GM12801 (cell line): ENCODE results near the gene DHX15.

ENCODE experiments used
- CTCF ChIP-seq: IDR thresholded peaks from one replicate; pipeline ENCODE4 v1.5.1; 2011; ENCODE audit warnings: control low read depth; ENCODE audit not compliant: insufficient read length; ENCODE audit errors: extremely low read depth

Gene DHX15

GRCh38 chr4:24477919-24478318 lies 106.4 kb downstream of the DHX15 start:
- TF ChIP-seq CTCF: no peak
